Amniotic stem cell (primary cell): ENCODE results near the gene KRTAP5-11.
"Not testable (repeated sequence)": the region's sequence is repeated elsewhere in the genome, so short reads cannot be mapped to it uniquely, and the experiment has no call there.

ENCODE experiments used
- DNase-seq: peaks from one replicate; lab custom pipeline; 2025; lab: John Stamatoyannopoulos, UW

Gene KRTAP5-11

GRCh38 chr11:71555508-71555907, 27.2 kb downstream of the KRTAP5-11 start:
- DNase-seq, result no peak

DNA sequence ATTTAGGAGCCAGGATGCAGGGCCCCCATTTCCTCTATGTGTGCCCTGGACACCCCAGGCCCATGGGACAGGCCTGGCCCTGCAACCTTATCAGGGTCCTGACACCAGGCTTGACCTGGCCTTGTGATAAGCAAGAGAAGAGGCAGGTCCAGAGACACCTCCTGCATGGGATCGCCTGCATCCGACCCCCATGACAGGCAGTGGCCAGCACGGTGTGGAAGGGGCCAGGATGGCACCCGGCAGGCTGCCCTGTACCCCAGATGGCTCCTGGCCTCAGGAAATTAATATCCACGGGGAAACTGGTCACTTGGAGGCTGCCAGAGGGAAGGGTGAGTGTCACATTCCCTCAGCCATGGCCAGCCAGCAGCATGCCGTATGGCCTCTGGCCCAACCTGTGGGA, 27.7 kb downstream of the KRTAP5-11 start:
- no peak for DNase-seq

DNA sequence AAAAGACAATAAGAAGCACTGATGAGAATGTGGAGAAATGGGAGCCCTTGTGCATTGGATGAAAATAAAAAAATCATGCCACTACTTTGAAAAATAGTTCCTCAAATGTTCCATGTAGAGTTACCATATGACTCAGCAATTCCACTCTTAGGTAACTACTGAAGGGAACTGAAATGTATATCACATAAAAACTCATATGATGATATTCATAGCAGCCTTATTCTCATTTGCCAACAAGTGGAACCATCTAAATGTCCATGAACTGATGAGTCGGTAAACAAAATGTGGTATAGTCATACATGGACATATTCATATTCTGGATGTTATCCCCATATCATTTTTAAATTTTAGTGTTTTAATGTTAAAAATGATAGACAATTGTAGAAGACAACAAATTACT, 31.0 kb downstream of the KRTAP5-11 start:
- no peak for DNase-seq

- DNase-seq, result no peak
Measured at GRCh38 chr11:71548716-71549151, 33.9 kb downstream of the KRTAP5-11 start.

DNA sequence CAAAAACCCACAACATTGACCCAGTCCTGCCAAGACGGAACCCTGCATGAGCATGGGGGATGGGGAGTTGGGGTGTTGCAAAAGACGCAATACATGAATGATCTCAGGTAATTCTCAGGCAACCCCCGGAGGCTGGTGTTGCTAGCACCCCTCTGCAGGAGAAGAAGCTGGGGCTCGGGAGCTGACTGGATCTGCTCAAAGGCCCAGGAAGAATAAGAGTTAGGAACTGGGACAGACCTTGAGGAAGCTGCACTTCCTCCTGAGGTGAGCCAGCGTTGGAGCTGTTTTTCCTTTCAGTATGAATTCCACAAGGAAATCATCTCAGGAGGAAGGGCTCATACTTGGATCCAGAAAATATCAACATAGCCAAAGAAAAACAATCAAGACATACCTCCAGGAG, 34.6 kb downstream of the KRTAP5-11 start, which contains the start of gene KRTAP5-9:
KRTAP5-9 (plus strand) TSS at position 301 of the 400 bp plus-strand sequence. CDS start 238 bp downstream, outside the sequence.
- DNase-seq, result no peak

- no peak for DNase-seq
Measured at GRCh38 chr11:71545405-71545966, 37.2 kb downstream of the KRTAP5-11 start.

DNA sequence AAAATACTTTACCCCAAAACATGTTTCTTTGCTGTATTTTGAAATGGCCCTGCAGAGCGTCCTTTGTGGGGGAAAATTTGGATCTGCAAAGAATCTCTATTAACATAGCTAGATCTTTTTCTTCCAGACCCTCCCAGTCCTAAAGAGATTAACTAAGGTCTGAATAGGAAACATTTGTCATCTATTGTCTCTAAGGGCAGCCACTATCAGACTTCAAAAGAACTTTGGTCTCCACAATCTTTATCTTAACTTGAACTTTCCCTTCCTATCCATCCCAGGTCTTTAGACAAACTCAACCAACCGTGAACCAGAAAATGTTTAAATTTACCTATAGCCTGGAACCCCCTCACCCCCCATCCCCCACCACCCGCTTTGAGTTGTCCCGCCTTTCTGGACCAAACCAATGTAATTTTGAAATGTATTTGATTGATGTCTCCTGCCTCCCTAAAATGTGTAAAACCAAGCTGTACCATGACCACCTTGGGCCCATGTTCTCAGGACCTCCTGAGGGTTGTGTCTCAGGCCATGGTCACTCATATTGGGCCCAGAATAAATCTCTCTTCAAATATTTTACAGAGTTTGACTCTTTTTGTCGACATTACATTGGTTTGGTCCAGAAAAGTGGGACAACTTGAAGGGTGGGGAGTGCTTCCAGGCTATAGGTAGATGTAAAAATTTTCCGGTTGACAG, 38.0 kb downstream of the KRTAP5-11 start:
- no peak for DNase-seq

GRCh38 chr11:71543866-71544265, 38.8 kb downstream of the KRTAP5-11 start:
- no peak for DNase-seq

GRCh38 chr11:71542879-71543777, 39.5 kb downstream of the KRTAP5-11 start:
- DNase-seq, result no peak

- no peak for DNase-seq
Measured at GRCh38 chr11:71542382-71542781, 40.3 kb downstream of the KRTAP5-11 start.

DNA sequence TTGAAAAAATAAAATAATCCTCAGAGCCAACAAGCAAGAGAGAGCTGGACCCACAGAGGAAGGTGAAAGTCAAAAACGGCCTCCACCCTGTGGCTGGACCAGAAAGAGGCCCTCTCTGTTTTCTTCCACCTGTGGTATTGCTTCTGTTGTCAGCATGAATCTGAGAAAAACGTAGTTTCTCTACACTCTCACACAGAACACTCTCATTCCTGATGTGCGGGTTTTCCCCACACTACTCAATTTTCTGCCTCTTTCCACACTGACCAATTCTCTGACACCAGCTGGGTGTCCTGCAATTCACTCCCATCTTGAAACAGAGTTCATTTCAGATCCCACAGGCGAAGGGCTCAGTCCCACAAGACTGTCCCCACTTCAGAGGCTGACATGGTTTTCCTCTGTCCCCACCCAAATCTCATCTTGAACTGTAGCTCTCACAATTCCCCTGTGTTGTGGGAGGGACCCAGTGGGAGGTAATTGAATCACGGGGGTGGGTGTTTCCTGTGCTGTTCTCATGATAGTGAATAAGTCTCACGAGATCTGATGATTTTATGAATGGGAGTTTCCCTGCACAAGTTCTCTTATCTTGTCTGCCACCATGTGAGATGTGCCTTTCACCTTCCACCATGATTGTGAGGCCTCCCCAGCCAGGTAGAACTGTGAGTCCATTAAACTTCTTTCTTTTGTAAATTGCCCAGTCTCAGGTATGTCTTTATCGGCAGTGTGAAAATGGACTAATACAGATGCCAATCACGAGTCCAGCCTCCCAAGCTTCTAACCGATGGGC, 42.0 kb downstream of the KRTAP5-11 start:
- not testable (repeated sequence) for DNase-seq

DNA sequence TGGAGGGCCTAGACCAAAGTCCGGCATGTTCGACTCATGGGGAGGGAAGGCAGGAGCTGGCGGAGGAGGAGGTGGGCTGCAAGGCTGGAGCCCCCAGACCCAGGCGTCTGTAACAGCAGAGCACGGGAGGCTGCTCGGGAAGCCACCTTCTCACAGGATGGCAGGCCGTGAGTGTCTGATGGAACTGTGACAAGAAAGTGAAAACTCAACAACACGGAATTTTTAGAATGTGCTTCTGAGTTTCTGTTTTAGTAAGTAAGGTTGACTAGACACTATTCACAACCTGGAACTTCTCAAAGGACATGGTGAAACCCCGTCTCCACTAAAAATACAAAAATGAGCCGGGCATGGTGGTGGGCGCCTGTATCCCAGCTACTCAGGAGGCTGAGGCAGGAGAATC, 42.7 kb downstream of the KRTAP5-11 start:
- not testable (repeated sequence) for DNase-seq

GRCh38 chr11:71539017-71539416, 43.7 kb downstream of the KRTAP5-11 start:
- no peak for DNase-seq

DNA sequence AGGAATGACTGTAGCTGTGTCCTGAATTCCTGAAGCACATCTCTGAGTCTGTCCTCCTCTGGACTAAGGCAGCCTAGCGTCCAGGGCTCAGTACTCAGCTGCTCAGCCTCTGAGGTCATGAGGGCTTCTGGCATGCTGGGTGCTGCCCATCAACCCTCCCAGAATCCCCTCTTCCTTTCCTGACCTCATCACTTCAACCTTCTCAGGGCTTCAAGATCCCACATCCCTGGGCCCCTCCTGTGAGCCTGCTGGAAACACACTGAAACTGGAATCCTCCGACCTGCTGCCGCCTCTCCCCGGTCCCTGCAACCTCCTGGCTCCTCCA, 44.0 kb downstream of the KRTAP5-11 start:
- no peak for DNase-seq

- DNase-seq, result not testable (repeated sequence)
Measured at GRCh38 chr11:71537977-71538665, 44.6 kb downstream of the KRTAP5-11 start, which contains the start of gene KRTAP5-8. KRTAP5-8 (plus strand) TSS chr11:71538025; CDS start chr11:71538056, 31 bp downstream.

DNA sequence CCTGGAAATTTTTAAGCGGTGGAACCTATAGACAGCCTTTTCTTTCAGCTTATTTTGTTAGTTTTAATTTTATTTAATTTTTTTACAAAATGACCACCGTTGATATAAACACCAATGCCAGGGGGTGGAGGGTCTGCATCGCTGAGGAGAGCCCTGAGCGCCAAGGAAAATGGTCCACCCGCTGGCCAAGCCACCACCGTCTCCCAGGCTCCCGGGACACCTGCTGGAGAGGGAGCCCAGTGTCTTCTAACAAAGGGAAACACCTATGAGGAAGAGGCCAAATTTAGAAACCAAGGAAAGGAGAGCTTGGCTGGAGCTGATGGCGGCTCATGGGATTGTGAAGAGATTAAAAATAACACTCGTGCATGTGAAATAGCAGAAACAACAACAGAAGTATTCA, 45.1 kb downstream of the KRTAP5-11 start:
- DNase-seq, result no peak

DNA sequence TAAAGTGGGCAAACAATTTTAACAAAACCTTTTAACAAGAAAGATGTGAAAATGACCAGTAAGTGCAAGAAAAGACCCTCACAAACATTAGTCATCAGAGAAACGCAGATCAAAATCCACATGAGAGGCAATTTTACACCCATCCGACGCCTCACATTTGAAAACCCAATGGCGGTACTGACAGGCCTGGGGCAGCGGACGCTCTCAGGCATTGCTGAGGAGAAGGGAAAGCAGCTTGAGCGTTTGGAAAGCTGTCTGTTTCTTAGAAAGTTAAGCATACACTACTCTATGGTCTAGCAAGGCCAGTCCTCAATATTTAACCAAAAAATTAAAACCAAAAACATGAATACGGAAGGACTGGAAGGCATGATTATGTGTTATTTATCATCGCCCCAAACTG, 46.9 kb downstream of the KRTAP5-11 start:
- no peak for DNase-seq

GRCh38 chr11:71534711-71535608, 47.7 kb downstream of the KRTAP5-11 start:
- DNase-seq, result not testable (repeated sequence)

DNA sequence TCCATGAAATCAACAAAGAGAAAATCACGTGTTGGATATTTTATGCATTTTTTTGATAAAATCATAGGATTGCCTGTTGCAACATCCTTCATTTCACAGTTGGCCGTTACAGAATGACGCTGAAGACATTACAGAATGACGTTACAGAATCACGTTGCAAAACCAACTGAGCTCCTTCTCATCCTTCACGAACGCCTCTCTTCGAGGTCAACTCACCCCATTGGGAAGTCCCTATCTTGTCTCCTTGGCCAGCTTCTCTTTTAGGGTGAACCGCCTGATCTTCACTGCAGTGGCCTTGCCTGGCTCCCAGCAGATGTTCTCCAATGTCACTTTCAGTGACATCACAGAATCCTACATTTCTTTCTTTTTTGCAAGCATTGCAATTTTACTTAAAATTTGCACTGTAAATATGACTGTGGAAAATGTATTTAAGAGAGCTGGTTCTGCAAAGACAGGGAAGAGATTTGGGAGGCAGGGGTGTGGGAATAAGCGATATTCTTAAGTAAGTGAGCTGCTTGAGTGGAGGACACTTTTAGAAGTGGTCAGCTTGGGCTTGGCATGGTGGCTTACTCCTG, 50.6 kb downstream of the KRTAP5-11 start:
- no peak for DNase-seq
